Muscle of arm (tissue), 12 donors: ENCODE data around the gene FBXO36. TPM values are rescaled to one million over a fixed set of nuclear protein-coding genes. Genes with fewer than 3 reads are reported as not detected.
"Not testable (repeated sequence)": the region's sequence is repeated elsewhere in the genome, so short reads cannot be mapped to it uniquely, and the experiment has no call there.

ENCODE experiments used
- DNase-seq: peaks from one replicate; pipeline ENCODE4 v3.0.0-alpha.2; 2013
- polyA plus RNA-seq, 12 donors: library from polyadenylated mRNA; unstranded; fragments of 120-200 nt; gene quantifications; one replicate each; pipeline ENCODE4 v1.2.1, GENCODE V29; 2013; ENCODE audit not compliant: insufficient read length in 12 of 12

FBXO36 gene
- polyA plus RNA-seq, 12 donors: 2.0 to 3.5 (median 2.8) TPM; not detected in 2

DNA sequence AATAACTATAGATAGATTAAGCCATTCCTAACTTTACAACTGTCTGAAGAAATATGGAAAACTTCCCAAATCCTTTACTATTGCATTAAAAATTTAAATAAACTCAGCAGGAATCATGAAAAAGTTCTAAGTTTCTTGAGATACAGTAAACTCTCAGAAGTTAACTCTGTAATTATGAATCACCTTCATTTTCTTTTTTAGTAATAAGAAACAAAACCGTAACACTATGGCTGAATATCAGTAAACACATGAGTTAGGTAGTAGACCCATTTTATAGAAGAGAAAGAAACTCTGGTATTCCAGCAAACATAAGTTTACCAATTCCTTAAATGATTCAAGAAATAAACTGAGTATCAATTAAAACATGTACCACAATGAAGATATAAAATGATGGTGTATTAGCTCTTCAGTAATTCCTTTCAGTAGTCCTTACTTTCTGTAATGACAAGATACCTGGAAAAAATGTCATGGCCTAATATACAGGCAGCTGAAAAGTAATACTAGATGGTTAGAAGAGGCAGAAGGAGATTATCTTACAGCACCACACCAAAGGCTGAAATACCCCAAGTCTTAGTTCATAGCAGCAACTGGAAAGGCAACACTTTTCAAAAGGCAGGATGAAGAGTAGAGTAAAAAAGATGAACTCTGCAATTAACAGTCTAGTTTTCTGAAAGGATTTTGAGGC lies 12.0 kb upstream of the FBXO36 start:
- DNase-seq: no peak

DNA sequence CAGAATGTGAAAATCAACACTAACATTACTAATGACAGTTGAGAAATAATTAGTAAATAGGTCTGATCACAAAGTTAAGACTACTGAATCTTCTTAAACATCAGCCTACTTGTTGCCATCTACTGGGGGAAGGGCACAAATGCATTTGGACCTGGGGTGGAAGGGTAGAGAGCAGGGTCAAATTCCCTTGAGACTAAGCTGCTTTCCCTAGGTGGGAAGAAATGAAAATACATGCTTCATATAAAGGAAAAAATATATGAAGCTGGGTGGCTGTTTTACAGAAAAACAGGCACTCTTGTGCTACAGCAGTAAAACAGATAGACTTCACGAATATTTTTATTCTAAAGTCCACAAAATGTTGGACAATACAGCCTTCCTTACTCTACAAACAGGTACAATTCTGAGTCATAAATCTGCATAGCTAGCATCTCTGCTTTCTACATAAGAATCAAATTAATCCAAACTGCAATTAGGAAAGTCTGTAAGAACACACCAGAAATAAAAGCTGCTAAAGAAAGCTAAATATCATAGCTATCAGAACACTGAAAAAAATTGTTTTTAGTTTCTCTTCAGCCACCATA lies 11.4 kb upstream of the FBXO36 start:
- DNase-seq: no peak

DNA sequence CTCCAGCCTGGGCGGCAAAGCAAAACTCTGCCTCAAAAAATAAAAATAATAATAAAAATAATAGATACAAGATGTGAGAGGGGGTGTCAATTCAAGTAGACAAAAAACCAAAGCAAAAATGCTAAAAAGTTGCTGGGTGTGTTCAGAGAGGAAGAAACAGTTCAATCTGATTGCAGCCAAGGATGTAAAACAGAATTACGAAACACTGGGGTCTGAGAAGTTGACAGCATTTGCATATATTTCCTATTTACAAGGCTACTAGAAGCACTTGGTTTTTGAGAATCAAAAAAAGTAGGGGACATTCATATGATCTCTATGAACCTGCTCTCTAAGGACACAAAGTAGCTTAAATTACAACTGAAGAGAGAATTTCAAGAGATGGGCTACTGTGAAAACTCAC lies 8.1 kb upstream of the FBXO36 start:
- no peak for DNase-seq

DNA sequence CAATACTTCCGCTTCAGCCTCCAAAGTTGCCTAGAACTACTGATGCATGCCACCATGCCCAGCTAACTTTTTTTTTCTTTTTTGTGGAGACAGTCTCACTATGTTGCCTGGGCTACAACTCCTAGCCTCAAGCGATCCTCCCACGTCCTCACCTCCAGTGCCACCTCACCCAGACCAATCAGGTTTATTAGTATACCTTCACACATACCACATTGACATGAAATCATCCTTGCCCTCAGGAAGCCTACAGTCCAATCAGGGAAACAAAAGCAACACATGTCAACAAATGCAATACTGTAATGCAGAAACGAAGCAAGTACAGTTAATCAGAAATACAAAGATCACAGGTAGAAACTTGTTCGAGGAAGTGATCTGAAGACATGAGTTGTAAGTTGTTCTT lies 4.5 kb upstream of the FBXO36 start:
- DNase-seq: no peak

DNA sequence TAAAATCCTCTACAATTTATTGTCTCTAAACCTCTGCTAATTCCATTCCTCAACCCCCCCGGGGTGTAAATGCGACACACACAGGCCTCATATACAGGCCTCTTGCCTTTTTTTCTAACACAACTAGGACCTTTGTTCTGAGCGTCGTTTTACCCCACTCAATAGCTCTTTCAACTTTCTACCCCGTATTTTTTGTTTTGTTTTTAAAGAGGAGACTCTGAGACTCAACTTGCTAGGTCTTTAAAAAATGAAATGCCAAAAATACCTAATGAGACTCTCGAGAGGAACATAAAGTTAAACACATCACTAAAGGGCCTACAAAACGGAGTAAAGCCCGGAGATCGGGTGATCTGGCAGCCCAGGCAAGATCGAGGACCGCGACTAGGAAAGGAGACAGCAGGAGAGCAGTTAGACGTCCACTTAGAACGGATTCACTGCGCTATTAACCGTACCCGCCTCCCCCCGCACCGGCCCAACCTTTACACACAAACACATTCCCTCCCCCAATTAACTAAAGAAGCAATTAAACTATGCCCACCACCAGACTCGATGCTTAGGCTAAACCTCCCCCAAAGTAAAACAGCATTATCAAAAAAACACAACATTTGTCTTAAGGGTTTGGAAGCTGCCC lies 2.2 kb upstream of the FBXO36 start:
- peak; percentile 25 for DNase-seq

DNA sequence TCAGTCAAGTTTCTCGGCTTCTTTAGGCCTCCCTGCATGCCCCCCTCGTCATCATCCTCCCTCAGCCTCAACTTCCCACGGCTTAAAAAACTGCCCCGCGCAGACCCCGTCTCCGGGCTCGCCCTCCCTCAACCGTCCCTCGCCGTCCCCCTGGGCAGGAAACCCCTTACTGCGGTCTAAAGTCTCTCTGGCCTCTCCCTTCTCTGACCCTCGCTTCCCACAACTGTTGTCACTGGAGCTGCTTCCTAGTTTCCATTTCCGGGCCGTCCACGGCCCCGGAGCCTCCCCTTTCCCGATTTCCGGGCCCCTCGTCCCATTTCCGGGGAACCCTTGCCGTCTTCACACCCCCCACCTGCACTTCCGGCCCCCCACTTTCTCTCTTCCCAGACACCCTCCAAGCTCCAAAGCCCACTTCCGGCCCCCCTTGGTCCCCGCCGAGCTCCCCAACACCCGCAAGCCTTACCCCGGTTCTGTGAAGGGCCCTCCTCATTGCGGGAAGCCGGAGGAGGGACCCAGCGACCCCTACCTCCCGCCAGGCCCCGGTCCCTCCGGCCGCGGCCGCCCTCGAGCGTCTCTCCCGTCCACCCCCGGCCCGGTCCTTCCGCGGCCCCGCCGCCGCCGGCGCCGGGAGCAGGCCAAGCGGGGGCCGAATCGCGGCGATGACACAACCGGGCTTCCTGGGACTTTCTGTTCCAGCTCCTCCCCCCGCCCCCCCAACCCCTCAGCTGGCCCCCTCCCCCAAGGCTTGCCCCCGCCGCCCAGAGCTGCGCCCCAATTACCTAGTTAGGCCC lies 1.0 kb upstream of the FBXO36 start:
- DNase-seq: peak; percentile 77

DNA sequence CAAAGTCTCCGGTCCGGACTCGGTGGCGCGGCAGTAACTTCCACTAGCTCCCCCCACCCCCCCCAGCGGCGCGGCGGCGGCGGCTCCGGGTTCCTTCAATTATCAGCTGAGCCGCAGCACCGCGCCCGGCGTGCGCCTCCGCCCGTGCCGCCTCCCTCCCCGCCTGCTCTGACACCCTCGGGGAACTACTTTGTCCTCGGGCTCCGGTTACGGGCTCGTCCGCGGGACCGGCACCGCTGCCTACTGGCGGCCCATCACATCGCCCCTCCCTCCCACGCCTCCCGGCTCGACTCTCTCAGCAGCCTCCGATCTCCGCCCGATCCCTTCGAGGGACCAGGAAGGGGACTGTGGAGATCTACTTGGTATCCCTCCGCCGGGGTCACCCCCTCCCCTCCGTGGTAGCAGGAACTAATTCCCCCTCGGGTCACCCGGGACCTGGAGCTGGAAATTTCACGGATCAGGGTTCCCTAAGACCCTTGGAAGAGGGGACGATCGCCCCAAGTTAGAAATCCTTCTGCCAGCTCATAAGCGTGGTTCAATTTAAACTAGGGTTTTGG lies 333 bp upstream of the FBXO36 start, which contains the start of gene TRIP12:
Gene TRIP12 (minus strand): TSS at position 118 of the 557 bp plus-strand sequence. CDS start 41,930 bp downstream, outside the sequence.
- DNase-seq: peak; percentile 96

DNA sequence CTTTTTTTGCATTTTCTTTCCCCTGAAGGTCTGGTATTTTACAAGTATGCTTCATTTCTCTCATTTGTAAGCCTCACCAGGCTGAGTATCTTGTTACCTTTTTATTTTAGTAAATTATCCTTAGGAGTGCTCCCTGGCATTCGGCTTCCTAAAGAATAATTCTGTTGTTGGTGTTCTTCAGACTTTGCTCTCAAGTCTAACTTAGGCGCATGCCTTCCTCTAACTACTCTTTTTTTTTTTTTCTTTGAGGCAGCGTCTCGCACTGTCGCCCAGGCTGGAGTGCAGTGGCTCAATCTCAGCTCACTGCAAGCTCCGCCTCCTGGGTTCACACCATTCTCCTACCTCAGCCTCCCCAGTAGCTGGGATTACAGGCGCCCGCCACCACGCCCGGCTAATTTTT lies 2.2 kb downstream of the FBXO36 start:
- DNase-seq: not testable (repeated sequence)

DNA sequence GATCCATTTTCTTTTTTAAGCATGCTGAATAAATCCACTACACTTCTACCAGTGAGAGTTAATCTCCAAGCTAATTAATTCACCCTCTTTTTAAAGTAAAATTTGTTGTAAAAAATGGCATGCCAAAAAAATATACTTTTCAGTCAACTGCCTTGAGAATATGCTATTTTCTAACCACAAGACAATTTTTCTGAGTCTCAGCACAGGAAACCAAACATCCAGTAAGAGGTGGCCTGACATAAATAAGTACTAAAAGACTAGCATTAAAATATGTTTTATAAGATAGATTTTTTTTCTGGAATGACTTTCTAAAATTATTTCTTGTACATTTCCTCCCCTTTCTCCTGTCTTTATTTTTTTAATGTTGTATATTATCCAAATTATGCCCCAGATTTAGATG lies 2.9 kb downstream of the FBXO36 start:
- DNase-seq: no peak

DNA sequence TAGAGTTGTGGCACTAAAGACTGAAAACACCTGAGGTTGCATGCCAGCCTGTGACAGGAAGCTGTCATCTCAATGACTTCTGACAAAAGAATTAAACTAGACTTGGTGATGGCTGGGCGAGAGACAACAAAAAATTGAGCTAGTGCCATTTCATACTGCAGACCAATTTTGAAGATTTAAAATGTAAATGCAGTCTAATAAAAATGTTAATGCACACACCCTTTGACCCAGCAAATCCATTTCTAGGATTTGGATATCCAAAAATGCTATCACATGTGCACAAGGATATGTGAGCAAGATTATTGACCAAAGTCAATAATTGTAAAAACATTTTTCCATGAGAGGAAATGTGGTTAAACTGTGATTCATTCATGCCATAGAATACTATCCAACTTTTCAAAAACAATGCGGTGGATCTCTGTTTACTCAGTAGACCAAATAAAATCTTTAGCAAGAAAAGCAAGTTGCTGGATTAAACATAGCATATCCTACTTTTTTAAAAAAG lies 5.6 kb downstream of the FBXO36 start:
- no peak for DNase-seq

DNA sequence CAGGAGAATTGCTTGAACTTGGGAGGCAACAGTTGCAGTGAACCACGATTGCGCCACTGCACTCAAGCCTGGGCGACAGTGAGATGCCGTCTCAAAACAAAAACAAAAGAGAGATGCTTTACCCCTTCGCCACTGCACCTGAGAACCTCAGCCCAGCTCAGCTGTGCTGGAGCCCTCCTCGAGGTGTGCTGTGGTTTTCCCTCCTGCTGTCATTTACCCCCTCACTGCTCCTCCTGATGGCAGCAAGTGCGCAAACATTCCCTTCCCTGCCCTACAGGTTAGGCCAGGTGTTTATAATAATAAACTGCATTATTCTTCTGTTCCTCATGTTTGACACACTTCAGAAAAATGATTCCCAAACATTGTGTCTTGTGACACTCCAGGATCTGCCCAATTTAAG lies 8.4 kb downstream of the FBXO36 start:
- DNase-seq: no peak

DNA sequence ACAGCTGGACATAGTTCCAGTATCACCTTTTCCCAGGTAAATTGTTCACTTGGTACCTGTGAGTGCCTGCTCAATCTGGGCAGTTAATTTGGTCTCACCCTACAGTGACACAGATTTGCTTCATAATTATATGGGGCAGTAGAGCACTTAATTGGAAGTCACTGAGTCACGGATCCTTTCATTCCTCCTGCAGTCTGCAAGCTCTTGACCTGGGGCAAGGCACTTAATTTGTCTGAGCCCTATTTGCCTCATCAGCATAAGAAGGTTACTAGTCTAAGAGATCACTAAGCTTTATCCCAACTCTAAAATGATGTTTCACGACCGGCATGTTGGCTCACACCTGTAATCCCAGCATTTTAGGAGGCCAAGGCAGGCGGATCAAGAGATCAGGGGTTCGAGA lies 8.9 kb downstream of the FBXO36 start:
- DNase-seq: no peak

DNA sequence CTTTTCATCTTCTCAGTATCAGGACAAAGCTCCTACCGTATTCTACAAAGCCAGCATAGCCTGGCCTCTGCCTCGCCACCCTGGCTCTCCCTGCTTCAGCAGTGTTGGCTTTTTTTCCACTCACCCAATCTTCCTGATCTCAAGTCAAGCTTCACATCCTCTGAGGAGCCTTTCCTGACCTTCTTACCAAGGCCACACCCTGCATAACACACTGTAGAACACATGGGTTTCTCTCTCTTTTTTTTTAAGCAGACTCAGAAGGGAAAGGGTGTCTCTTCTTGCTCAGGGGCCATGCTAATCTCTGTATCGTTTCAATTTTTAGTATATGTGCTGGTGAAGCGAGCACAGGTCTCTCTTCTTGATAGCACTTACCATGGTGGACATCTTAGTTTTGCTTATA lies 15.2 kb downstream of the FBXO36 start:
- no peak for DNase-seq

DNA sequence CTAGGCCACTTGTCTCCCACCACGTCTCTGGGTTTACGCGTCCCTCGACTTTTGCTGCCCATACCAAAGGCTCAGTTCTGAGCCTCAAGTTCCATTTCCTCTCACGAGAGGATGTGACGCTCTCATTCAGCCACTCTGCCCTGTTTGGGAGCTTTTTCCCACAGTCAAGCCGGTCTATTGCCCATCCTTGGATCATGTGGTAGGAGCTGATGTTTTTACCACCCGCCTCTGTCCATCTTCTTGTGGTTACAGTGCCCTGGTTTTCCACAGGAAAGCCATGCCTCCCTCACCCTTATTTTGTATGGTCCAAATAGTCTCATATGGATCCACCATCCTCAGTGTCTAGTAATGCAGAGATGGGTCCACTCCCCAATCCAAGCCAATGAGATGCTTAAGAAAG lies 20.4 kb downstream of the FBXO36 start:
- no peak for DNase-seq

DNA sequence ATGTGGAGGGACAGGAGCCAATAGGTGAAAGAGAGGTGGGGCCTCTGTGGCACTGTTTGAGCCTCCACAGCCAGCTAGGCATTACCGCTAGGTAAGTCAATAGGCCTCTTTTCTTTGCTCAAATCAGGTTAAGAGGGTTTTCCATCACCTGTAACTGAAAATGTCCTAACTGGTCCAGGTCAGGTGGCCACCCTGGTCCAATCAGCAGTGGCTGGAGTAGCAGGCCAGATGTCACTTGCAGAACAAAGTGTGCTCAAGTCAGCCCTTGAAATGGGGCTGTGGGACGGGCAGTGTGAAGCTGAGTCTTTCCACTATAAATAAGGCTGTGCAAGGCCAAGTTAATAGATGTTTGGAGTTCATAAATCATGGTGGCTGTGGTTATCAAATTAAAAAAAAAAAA lies 20.9 kb downstream of the FBXO36 start:
- DNase-seq: no peak

DNA sequence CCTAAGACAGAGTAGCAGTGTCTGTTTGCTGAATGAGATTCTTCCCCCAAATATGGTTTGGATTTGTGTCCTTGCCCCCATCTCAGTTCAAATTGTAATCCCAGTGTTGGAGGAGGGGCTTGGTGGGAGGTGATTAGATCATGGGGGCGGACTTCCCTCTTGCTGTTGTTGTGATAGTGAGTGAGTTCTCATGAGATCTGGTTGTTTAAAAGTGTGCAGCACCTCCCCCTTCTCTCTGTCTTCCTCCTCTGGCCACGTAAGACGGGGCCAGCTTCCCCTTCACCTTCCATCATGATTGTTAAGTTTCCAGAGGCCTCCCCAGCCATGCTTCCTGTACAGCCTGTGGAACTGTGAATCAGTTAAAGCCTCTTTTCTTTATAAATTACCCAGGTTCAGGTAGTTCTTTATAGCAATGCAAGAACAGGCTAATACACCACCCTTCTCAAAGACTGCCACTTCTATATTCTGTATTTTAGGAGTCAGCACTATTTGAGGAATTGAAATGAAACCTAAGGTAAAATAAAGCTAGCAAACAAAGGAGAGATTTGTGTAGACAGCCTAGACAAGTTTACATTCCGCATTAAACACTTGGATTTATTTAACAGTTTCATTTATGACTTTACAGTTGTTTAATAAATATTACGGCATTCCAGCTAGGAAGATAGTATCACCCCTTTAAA lies 21.6 kb downstream of the FBXO36 start:
- DNase-seq: no peak

DNA sequence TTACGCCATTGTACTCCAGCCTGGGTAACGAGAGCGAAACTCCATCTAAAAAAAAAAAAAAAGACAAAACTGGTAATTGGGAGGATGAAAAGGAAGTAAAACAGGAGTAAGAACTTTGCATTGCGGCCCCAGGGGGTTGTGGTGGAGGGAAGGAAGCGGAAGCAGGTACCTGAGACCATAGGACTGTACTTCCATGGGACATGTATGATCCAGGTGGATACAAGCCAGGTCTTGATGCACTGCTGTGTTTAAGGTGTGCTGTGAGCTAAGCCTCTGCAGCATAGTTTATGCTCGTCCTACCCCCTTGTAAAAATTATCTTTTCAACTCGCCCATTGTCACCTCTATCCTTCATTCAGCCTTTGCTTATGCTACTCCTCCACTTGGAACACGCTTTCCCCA lies 23.7 kb downstream of the FBXO36 start:
- no peak for DNase-seq

DNA sequence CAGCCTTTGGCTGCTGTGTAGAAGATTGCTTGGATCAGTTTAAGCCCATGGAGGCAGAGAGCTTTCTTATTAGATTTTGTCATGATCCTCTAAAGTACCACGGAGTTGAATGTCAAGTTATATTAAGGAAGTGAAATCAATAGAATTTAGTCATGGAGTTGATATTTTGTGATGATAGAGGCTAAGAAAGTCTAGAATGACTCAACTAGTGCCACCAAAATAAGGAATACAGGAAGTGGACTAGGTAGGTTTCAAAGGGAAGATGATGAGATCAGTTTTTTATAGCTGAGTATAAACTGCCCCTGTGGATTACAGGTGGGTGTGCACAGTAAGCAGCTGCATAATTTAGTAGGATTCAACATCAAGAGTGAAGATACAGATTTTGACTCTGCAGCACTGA lies 25.2 kb downstream of the FBXO36 start:
- DNase-seq: no peak

DNA sequence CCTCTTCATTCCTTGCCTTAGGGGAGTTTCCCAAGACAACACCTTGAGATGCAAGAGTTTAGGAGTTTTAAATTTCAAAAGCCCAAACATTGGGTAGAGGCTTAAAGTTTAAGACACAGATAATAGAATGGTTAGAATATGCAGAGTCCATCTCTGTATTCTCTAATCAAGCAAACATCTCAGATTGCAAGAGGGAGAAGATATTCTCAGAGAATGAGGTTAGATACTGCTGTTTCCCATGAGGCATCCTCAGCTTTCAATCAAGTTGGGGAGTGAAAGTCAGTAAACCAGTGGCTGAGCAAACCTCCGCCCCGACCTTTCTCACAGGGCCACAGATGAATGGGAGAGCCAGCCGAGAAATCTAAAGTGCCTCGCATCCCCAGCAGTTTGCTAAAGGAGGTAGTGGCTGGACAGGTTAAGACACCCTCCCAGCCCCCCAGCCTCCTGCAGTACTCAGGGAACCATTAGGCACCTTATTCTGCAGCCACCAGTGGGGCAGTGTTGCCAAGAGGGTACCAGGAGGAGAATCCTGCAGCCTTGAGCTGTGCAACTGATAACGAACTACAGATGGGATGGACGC lies 30.0 kb downstream of the FBXO36 start:
- no peak for DNase-seq

DNA sequence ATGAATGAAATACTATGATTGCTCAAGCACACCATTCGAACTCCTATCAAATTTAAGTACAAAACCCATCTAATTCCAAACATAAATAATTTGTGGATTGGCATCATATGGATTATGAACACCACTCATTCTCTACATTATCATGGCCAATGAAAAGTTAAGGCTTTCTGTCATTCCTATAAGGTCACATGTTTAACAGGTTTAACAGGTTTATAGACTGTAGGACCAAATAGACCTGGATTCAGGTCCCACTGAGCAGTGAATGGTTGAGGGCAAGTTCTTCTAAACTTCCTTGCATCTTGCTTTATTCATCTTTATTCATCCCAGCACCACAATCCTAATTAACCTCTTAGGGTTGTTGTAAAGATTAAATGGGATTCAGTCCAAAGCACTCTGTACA lies 33.4 kb downstream of the FBXO36 start:
- no peak for DNase-seq

DNA sequence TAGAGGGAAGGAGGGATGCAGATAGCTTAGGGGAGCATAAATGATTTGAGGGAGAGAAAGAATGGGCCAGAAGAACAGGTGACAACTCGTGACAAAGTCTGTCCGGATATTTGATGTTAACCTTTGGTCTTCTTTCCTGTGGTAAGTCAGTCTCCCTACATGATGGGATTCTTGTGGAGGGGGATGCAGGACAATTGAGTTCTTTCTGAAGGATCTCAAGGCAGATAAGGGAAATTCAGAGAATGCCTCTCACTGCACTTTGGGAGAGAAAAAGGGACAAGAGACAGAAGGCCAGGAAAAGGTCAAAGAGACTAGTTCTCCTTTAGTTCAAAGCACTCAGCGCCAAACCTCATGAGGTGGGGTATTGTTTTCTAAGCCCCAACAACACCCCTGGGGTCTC lies 34.2 kb downstream of the FBXO36 start:
- DNase-seq: no peak
